Astrocyte (in vitro differentiated cells and primary cell): ENCODE results near the gene PTPRM. TPM values are rescaled to one million over a fixed set of nuclear protein-coding genes. Genes with fewer than 3 reads are reported as not detected.

Experiments used
- DNase-seq: peaks from one replicate; pipeline ENCODE4 v3.0.0-alpha.2; 2010; ENCODE audit warnings: low read depth
- FAIRE-seq: peaks from 2 replicates; lab custom pipeline; 2011; peaks lifted over from hg19 to GRCh38; lab: Jason Lieb, UNC
- H2AFZ ChIP-seq: 2 replicates; pipeline ENCODE4 v1.6.0; 2012; ENCODE audit warnings: low read depth, low read length, inconsistent platforms
- H3K27ac ChIP-seq: 2 replicates; pipeline ENCODE4 v1.5.1; 2011; ENCODE audit warnings: low read depth, low read length, inconsistent platforms
- H3K27me3 ChIP-seq: 2 replicates; pipeline ENCODE4 v1.6.0; 2011; ENCODE audit warnings: low read length, inconsistent platforms; ENCODE audit not compliant: insufficient read depth
- H3K36me3 ChIP-seq: 2 replicates; pipeline ENCODE4 v1.5.1; 2011; ENCODE audit warnings: low read length, inconsistent platforms; ENCODE audit not compliant: insufficient read depth
- H3K4me1 ChIP-seq: 2 replicates; pipeline ENCODE4 v1.5.1; 2011; ENCODE audit warnings: low read length, inconsistent platforms; ENCODE audit not compliant: insufficient read depth
- H3K4me2 ChIP-seq: 2 replicates; pipeline ENCODE4 v1.6.0; 2012; ENCODE audit warnings: low read length, inconsistent platforms
- H3K4me3 ChIP-seq: 2 replicates; pipeline ENCODE4 v1.5.1; 2011; ENCODE audit warnings: low read depth, mild to moderate bottlenecking, low read length, inconsistent platforms; ENCODE audit not compliant: insufficient read depth
- H3K79me2 ChIP-seq: 2 replicates; pipeline ENCODE4 v1.6.0; 2012; ENCODE audit warnings: mild to moderate bottlenecking, low read length, inconsistent platforms; ENCODE audit not compliant: insufficient read depth
- H3K9ac ChIP-seq: 2 replicates; pipeline ENCODE4 v1.6.0; 2012; ENCODE audit warnings: mild to moderate bottlenecking, low read length, inconsistent platforms
- H3K9me3 ChIP-seq: 2 replicates; pipeline ENCODE4 v1.5.1; 2012; ENCODE audit warnings: low read depth, mild to moderate bottlenecking, low read length, inconsistent platforms; ENCODE audit not compliant: insufficient read depth
- H4K20me1 ChIP-seq: 2 replicates; pipeline ENCODE4 v1.6.0; 2012; ENCODE audit warnings: low read length, inconsistent platforms; ENCODE audit not compliant: insufficient read depth
- H3K27ac Mint-ChIP-seq: one replicate; pipeline ENCODE4 v1.8.0; 2021; ENCODE audit warnings: mild to moderate bottlenecking, mixed read lengths; ENCODE audit not compliant: unreplicated experiment
- H3K27me3 Mint-ChIP-seq: one replicate; pipeline ENCODE4 v1.8.0; 2021; ENCODE audit warnings: low read depth, mixed read lengths; ENCODE audit not compliant: unreplicated experiment
- H3K36me3 Mint-ChIP-seq: one replicate; pipeline ENCODE4 v1.8.0; 2021; ENCODE audit warnings: low read depth, mixed read lengths; ENCODE audit not compliant: unreplicated experiment
- H3K4me1 Mint-ChIP-seq: one replicate; pipeline ENCODE4 v1.8.0; 2021; ENCODE audit warnings: low read depth, mixed read lengths; ENCODE audit not compliant: unreplicated experiment
- H3K4me3 Mint-ChIP-seq: one replicate; pipeline ENCODE4 v1.8.0; 2021; ENCODE audit warnings: mild to moderate bottlenecking, moderate library complexity, mixed read lengths; ENCODE audit not compliant: unreplicated experiment
- H3K9me3 Mint-ChIP-seq: one replicate; pipeline ENCODE4 v1.8.0; 2021; ENCODE audit warnings: mild to moderate bottlenecking, mixed read lengths; ENCODE audit not compliant: unreplicated experiment
- EZH2 ChIP-seq: IDR thresholded peaks from 2 replicates; pipeline ENCODE4 v1.6.1; 2012; ENCODE audit warnings: mild to moderate bottlenecking, low read length, inconsistent platforms; ENCODE audit not compliant: insufficient read depth
- total RNA-seq: library from RNA; stranded (reverse); gene quantifications from 2 replicates; pipeline ENCODE4 v1.2.1, GENCODE V29; 2021
- TF ChIP-seq, protein P1 (sequence below): IDR thresholded peaks from 2 replicates; pipeline ENCODE4 v1.5.1; 2011; ENCODE audit warnings: low read depth, mild to moderate bottlenecking, inconsistent platforms, low read length, moderate library complexity; ENCODE audit not compliant: insufficient read depth

Gene PTPRM
- total RNA-seq, 1 donor from 2014 or later, result 59.6 TPM

DNA sequence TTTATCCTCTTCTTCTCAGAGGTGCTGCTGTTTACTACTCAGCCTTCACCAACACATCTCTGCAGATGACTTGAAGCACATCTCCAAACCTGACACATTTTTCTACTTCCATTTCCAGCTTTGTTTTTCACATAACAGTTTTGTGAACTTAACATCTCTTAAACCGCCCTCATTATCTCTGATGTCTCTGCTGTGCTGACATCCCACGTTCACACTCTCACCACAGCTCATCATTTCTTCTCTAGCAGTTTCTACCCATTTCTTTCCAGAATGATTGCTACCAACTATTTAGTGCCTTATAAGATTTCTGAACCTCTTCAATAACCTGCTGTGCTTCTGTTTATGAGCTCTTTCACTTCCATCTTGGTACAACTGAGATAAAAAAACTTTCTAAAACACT, 238.0 kb downstream of the PTPRM start:
- Histone ChIP-seq H3K4me2 (no peak overlapping the region), H3K27me3 (no peaks in the 10 kb centered on the region), H4K20me1 (no peaks in the 10 kb centered on the region), H3K9me3 (no peaks in the 10 kb centered on the region), H3K79me2 (no peaks in the 10 kb centered on the region), H3K27ac (no peak overlapping the region), H3K4me1 (no peaks in the 10 kb centered on the region), H3K36me3 (no peaks in the 10 kb centered on the region), H3K9ac (no peak overlapping the region), H3K4me3 (no peak overlapping the region), H2AFZ (no peak overlapping the region)
- Mint-ChIP-seq H3K36me3 (no peaks in the 10 kb centered on the region), H3K9me3 (no peaks in the 10 kb centered on the region), H3K4me1 (peaks cover 4% of the 10 kb centered on the region), H3K4me3 (no peak overlapping the region), H3K27me3 (no peaks in the 10 kb centered on the region), H3K27ac (no peak overlapping the region)
- DNase-seq (no peak), FAIRE-seq (no peak)
- TF ChIP-seq EZH2, result no peak
- TF ChIP-seq, protein P1, sequence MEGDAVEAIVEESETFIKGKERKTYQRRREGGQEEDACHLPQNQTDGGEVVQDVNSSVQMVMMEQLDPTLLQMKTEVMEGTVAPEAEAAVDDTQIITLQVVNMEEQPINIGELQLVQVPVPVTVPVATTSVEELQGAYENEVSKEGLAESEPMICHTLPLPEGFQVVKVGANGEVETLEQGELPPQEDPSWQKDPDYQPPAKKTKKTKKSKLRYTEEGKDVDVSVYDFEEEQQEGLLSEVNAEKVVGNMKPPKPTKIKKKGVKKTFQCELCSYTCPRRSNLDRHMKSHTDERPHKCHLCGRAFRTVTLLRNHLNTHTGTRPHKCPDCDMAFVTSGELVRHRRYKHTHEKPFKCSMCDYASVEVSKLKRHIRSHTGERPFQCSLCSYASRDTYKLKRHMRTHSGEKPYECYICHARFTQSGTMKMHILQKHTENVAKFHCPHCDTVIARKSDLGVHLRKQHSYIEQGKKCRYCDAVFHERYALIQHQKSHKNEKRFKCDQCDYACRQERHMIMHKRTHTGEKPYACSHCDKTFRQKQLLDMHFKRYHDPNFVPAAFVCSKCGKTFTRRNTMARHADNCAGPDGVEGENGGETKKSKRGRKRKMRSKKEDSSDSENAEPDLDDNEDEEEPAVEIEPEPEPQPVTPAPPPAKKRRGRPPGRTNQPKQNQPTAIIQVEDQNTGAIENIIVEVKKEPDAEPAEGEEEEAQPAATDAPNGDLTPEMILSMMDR, result no peak

DNA sequence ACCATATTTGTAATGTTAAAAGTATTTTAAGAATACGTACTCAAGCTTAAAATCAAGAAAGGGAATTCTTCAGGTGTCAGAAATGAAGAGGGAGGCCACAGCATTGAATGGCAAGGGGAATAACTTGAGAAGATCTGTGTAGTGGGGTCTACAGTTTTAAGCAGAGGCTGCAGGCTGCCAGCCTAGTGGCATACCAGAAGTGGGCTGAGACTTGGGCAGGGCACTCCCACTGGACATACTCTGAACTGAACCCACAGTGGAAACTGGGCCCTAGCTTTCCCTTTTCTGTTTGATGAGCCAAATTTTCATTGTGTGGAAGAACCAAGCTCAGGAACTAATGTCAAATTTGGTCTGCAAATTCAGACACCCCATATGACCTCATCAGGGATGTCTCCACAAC, 238.8 kb downstream of the PTPRM start:
- TF ChIP-seq, protein P1, result no peak
- no peak for TF ChIP-seq EZH2
- H3K9me3 Mint-ChIP-seq, result no peaks in the 10 kb centered on the region
- Histone ChIP-seq H3K4me3 (no peak overlapping the region), H4K20me1 (no peaks in the 10 kb centered on the region), H2AFZ (no peak overlapping the region), H3K9me3 (no peaks in the 10 kb centered on the region), H3K27me3 (no peaks in the 10 kb centered on the region), H3K36me3 (no peaks in the 10 kb centered on the region), H3K4me2 (no peak overlapping the region), H3K27ac (no peak overlapping the region), H3K9ac (no peak overlapping the region), H3K4me1 (no peaks in the 10 kb centered on the region), H3K79me2 (no peaks in the 10 kb centered on the region)
- H3K27me3 Mint-ChIP-seq, result no peaks in the 10 kb centered on the region
- H3K36me3 Mint-ChIP-seq, result no peaks in the 10 kb centered on the region
- FAIRE-seq (no peak), DNase-seq (no peak)
- no peak overlapping the region for H3K4me3 Mint-ChIP-seq
- H3K27ac Mint-ChIP-seq, result no peak overlapping the region
- H3K4me1 Mint-ChIP-seq, result peaks cover 4% of the 10 kb centered on the region

DNA sequence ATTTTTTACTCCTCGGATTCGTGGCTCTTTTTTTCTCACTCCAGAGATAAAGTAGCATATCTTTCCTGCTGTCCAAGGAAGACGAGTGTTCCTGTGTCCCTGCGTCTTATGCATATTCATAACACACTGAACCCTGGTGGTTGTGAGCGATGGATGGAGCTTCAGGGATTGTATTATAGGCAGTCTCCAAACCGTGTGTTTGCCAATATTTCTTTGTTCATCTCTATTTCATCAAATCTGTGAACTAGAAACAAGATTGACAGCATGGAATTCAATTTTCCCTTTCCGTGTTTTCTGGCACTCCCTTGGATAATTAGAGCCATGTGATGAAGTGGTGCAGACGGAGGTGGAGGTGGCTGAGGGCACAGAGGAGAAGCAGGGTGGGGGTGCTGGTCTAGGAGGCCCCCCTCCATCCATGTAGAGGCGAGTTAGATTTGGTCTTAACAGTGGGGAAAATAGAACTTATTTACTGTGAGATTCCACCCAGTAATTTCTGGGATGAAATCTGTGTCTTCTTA, 240.9 kb downstream of the PTPRM start:
- Histone ChIP-seq H3K4me2 (no peak overlapping the region), H2AFZ (no peak overlapping the region), H3K4me1 (peaks cover 11% of the 10 kb centered on the region), H3K4me3 (no peak overlapping the region), H3K27ac (no peak overlapping the region), H3K27me3 (no peaks in the 10 kb centered on the region), H3K9ac (no peak overlapping the region), H3K79me2 (no peaks in the 10 kb centered on the region), H4K20me1 (no peaks in the 10 kb centered on the region), H3K9me3 (no peaks in the 10 kb centered on the region), H3K36me3 (no peaks in the 10 kb centered on the region)
- Mint-ChIP-seq H3K4me1 (peaks cover 15% of the 10 kb centered on the region), H3K9me3 (peaks cover 1% of the 10 kb centered on the region), H3K4me3 (no peak overlapping the region), H3K36me3 (no peaks in the 10 kb centered on the region), H3K27ac (no peak overlapping the region), H3K27me3 (no peaks in the 10 kb centered on the region)
- TF ChIP-seq, protein P1, result no peak
- TF ChIP-seq EZH2, result no peak
- FAIRE-seq, result no peak
- DNase-seq, result no peak
